Endometrial microvascular endothelial cells (primary cell): ENCODE data around the gene TBC1D26. TPM values are rescaled to one million over a fixed set of nuclear protein-coding genes. Genes with fewer than 3 reads are reported as not detected.

Experiments
- total RNA-seq: library from RNA; depleted of rRNA; stranded (reverse); fragments of >200 nt; gene quantifications from one replicate; pipeline ENCODE4 v1.2.3, GENCODE V29; 2015; ENCODE audit errors: inconsistent ontology term

TBC1D26 gene
- total RNA-seq, 1 donor from 2014 or later, result not detected

Other genes with a start within 250 kb of the TBC1D26 start
- gene TVP23C, start 168.8 kb upstream of the TBC1D26 start, total RNA-seq, result 17.7 TPM
- gene FBXW10B, start 112.6 kb upstream of the TBC1D26 start, total RNA-seq, result 0.37 TPM
- gene TRIM16, start 48.0 kb upstream of the TBC1D26 start, total RNA-seq, result 45.1 TPM
- 32.4 TPM for gene ZNF286A, start 32.5 kb upstream of the TBC1D26 start, total RNA-seq
- gene ADORA2B, start 212.8 kb downstream of the TBC1D26 start, total RNA-seq, result 47.8 TPM